PFSK-1 (cell line): ENCODE measurements around the gene GRIFIN.

Source experiments
- POLR2AphosphoS5 ChIP-seq: IDR thresholded peaks from 2 replicates; pipeline ENCODE4 v1.6.1; 2012; ENCODE audit warnings: low read depth, mild to moderate bottlenecking, control low read depth, low read length, moderate library complexity
- SIN3A ChIP-seq: IDR thresholded peaks from 2 replicates; pipeline ENCODE4 v1.6.1; 2012; ENCODE audit warnings: mild to moderate bottlenecking, low read length, moderate library complexity, borderline replicate concordance; ENCODE audit not compliant: insufficient read depth
- TAF1 ChIP-seq: IDR thresholded peaks from 2 replicates; pipeline ENCODE4 v1.6.1; 2012; ENCODE audit warnings: low read length, control low read depth, borderline replicate concordance; ENCODE audit not compliant: insufficient read depth

DNA sequence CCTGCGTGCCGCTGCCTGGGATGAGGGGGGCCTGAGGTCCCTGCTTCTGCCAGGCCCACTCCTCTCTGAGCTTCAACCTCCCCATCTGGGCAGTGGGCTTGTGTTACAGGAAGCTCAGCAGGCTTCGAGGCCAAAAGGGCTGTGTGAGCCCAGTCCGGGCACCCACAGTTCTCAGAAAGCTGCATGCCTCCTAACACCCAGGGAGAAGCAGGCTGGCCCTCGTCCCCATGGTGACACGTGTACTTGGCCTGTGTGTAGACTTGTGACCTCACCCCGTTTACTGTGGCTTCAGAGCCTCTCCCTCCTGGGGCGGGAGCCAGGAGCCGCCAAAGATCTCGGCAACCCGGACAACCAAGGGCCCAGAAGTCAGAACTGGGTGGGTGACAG is 2.2 kb upstream of the GRIFIN start:
- TF ChIP-seq POLR2AphosphoS5: no peak
- TF ChIP-seq SIN3A: no peak
- no peak for TF ChIP-seq TAF1
